GM11168 (cell line): Measurements from ENCODE around the gene IFIT3.
"Not testable (repeated sequence)": the region's sequence is repeated elsewhere in the genome, so short reads cannot be mapped to it uniquely, and the experiment has no call there.

Experiments used
- in situ Hi-C: fragments of 300-500 bp; cut with MboI; formaldehyde crosslinking; loops from one replicate; pipeline ENCODE4 v1.12.0; 2022; ENCODE audit warnings: low sequenced_read_pairs; ENCODE audit not compliant: unreplicated experiment

The IFIT3 gene

DNA sequence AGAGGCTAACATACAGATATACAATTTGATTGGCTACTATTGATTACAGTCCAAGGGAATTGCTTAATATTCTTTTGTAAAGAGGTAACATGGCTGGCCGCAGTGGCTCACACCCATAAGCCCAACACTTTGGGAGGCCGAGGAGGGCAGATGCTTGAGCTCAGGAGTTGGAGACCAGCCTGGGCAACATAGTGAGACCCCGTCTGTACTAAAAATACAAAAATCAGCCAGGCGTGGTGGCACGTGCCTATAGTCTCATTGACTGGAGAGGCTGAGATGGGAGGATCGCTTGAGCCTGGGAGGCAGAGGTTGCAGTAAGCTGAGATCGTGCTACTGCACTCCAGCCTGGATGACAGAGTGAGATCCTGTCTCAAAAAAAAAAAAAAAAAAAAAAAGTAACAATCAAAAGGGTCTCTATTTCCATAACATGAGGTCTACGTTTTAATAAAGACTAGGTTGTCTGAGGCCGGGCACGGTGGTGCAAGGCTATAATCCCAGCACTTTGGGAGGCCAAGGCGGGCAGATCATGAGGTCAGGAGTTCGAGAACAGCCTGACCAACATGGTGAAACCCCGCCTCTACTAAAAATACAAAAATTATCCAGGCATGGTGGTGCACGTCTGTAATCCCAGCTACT is 3.8 kb downstream of the IFIT3 start:
- in situ Hi-C loops = not testable (repeated sequence)

DNA sequence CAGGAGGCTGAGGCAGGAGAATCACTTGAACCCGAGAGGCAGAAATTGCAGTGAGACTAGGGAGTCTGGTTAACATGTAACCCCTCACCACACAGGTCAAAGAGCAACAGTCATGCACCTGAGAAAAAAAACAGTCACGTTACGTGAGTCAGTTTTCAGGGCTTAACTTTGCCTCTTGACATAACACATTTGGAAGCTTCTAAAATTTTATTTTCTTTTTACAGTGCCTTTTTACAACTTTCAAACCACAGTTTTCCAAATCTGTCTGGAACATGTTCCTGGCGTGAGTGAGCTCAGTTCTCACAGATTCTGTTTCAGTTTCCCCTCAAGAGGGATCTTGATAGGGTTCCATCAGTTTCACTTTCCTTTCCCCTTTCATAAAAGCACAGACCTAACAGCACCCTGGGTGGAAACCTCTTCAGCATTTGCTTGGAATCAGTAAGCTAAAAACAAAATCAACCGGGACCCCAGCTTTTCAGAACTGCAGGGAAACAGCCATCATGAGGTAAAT is 4.4 kb downstream of the IFIT3 start:
- in situ Hi-C loops = no loop called here

DNA sequence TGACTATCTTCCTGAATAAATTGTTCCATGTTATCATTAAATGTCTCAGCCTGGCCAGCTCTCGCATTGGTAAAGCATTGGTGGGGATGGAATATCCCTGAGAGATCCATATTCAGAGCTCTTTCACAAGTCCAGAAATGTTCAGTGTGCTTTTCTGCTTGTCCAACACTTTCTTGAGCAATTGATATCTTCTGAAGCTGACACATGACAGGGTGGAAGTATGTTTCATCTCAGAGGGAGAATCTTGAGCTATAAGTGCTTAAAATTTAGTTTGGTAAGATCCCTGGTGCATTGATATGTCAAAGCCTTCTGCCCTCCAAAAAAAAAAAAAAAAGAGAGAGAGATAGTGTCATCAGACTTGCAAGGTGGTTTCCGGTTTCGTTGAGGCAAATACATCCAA is 7.4 kb downstream of the IFIT3 start:
- in situ Hi-C loops = no loop called here

DNA sequence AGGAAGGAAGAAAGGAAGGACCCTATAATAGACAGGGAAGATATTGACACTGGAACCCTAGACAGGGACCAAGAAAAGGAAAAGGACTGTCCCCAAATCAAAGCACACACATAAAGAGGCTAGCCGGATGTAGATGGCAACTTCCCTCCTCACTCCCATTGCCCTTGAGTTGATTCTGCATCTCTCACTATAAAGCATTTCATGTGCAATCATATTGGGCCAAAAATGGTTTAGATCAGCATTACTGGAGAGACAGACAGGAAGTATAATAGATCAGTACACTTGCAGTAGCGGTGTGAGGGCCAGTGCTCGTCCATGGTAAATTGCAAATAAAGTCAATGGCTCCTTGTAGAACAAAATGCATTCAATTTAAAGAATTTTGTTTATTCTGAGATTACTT is 8.4 kb downstream of the IFIT3 start:
- in situ Hi-C loops = no loop called here

DNA sequence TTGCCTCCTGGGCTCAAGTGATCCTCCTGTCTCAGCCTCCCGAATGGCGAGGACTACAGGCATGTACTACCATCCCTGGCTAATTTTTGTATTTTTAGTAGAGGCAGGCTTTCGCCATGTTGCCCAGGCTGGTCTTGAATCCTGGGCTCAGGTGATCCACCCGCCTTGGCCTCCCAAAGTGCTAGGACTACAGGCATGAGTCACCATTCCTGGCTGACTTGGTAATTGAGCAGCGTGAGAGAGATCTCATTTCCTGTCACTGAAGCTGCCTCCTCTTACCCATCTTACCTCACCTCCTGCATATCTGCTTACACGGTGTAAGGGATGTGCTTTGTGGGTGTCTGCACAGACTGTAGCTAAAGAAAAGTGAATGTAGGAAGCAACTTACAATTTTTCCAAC is 9.7 kb downstream of the IFIT3 start:
- in situ Hi-C loops = no loop called here

DNA sequence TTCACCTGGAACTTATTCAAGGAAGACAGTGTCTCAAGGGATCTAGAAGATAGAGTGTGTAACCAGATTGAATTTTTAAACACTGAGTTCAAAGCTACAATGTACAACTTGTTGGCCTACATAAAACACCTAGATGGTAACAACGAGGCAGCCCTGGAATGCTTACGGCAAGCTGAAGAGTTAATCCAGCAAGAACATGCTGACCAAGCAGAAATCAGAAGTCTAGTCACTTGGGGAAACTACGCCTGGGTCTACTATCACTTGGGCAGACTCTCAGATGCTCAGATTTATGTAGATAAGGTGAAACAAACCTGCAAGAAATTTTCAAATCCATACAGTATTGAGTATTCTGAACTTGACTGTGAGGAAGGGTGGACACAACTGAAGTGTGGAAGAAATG is 10.9 kb downstream of the IFIT3 start:
- in situ Hi-C loops = no loop called here

DNA sequence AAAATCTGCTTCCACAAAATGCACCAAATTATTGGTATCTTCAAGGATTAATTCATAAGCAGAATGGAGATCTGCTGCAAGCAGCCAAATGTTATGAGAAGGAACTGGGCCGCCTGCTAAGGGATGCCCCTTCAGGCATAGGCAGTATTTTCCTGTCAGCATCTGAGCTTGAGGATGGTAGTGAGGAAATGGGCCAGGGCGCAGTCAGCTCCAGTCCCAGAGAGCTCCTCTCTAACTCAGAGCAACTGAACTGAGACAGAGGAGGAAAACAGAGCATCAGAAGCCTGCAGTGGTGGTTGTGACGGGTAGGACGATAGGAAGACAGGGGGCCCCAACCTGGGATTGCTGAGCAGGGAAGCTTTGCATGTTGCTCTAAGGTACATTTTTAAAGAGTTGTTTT is 12.1 kb downstream of the IFIT3 start:
- in situ Hi-C loops = no loop called here

DNA sequence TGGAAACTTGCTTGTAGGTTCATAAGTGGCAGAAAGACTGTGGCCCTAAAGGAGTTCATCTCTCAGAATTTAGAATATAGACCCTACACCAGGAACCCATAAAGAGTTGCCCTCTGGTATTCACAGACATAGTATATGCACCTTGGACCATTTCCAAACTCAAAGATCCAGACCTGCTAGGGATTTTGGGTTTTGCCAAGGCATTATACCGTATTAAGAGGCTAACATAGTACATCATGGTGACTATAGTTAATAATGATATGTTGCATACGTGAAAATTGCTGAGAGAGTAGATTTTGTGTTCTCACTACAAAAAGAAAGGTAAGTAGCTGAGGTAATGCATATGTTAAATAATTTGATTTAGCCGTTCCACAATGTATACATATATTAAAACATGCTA is 13.9 kb downstream of the IFIT3 start:
- in situ Hi-C loops = no loop called here

DNA sequence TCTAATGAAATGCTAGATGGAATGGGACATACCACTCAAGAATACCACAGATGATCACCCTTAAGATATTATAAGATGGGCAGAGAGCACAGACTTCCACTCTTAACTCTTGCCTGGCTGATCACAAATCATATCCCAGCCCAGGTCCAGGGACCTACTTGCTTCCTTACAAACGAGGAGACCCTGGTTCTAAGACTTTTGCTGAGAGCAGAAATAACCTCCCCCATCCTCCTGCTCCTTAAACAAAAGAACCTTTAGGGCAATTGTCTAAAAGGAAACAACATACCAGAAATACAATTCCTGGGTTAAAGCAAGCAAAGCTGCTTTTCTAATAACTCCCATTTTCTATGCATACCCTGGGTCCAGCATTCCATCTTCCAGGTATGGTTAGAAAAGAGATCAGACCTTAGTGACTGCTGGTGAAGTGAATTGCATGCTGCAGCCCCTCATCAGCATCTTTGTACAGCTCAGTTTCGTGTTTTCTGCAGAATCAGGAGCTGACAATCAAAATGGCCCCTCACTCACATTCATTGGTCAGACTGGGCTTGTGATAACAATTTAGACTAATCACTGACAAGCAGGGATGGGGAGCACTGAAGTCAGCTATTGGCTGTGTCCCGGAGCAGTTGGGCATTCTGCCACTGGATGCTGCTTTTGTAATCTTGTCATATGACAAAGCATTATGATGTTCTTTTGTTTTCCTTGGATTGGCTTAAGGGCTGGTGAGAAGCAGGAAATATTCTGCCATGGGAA is 14.6 kb downstream of the IFIT3 start:
- in situ Hi-C loops = no loop called here

DNA sequence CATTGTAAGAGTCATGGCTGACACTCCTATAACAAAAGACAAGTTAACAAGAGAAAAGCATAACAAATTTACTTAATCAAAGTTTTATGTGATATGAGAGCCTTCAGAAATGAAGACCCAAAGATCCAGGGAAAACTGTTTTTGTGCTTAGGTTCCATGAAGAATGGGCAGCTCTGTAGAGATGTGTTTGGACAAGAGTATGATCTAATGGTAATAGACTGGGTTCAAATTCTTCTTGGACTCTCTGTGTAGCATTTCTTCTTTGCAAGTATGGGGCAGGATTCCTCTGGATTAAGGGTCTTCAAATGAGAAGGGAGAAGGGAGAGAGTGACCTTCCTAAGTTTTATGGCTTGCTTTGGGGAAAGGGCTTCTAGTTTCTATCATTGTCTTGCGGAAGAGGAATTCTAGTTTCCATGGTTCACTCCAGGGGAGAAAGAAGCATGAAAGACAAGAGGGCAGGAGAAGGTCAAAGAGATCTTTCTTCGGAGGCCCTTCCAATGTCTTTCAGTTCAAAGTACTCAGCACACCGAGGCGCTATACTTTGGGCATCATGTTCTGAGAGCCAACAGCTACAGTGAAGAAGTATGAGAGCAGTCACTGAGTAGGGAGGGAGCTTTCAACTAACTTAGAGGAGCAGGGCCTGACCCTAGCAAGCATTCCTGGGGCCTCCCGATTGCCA is 15.4 kb downstream of the IFIT3 start:
- in situ Hi-C loops = no loop called here

DNA sequence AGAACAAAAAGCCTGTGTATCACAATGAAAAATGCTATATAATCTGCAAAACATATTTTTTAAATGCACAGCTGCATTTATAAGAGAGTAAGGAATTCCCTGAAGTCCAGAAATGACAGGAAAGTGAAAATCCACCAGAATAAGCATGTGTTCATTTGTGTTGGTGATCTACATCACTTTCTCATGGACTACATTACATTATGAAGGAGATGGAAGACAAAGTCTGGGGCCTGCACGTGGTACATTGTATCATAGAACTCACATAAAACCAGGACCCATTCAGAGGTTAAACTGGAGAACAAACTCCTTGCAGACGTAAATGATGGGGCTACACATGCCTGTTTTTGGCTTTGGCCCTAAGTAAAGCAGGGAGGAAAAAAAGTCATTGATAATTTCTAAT is 16.4 kb downstream of the IFIT3 start:
- in situ Hi-C loops = no loop called here

DNA sequence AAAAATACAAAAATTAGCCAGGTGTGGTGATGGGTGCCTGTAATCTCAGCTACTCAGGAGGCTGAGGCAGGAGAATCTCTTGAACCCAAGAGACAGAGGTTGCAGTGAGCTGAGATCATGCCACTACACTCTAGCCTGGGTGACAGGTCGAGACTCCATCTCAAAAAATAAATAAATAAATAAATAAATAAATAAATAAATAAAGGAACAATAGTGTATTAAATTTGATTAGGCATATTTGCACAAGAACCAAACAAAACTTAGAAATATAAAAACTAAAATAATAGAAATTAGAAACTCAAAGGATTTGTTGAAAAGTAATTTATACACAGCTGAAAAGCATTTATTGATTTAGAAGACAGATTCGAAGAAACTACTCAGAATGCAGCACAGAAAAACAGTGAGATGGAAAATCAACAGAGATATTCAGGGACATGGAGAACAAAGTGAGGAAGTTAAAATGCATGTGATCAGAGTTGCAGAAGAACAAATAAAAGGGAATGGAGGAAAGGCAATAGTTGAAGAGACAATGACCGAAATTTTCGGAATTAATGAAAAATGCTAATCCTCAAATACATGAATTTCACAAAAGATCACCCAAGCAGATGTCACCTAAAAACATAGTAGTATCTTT is 17.7 kb downstream of the IFIT3 start:
- in situ Hi-C loops = no loop called here

DNA sequence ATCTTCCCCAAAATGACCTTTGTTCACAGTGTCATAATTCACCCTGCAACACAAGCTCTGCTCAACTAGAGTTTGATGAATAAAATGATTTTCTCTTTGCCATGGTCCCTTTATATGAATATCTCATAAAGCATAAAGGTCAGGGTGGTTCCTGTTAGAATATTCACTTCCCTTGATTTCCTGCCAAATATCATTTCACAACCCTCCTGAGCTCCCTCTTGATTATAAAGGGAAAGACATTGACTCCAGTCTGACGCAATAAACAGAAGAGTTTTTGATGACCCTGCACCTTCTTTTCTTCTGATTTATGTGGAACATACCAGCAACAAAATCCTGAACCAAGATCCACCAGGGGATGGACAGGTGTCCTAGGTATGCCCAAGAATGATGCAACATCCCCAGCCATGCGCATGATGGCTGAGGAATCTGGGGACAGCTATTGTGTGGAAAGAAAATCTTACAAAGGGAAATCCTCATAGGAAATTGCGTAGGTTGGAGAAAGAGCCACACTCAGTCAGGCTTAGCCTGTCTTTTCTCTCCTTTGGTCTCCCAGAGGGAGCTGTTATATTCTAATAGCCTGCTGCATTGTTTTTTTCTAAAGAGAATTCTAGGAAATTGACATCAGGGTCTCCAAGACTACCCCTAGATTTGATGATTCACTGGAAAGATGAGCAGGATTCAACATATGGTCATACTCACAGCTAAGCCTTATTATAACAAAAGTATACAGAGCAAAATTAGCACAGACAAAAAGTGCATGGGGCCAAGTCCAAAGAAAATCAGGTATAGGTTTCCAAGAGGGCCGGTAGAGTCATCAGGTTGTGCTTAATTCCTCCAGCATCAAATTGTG is 18.8 kb downstream of the IFIT3 start:
- in situ Hi-C loops = no loop called here

DNA sequence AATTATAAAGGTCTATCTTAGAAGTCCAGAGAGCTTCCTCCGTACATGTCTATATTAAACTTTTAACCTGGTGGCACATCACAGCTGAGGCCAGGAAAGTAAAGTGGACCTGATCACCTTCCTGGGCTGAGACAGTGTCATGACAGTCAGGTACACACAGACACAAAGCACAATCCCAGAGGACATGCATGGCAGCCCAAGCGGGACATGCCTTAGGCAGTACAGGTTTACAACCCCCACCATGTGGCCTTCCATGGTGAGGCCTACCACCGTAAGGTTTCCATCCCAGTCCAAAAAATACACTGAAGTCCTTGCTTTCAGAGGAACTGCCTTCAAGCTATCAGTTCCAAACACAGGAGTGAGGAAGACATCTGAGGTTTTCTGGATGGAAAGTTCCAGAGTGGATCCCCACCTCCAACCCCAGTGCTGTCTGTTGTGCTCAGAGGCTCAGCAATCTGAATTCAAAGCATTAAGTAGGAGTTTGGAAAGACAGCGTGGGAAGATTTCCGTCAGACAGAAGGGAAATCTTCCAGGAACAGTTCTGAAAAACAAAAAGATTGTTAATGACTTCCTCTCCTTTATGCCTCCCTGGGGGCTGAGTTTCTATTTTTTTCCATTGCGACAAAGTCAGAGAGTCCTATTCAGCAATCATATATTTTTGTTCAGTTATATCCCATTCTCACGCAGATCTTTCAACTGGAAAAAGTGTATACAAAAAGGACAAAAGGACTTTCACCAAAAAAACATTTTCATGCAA is 20.1 kb downstream of the IFIT3 start:
- in situ Hi-C loops = no loop called here

DNA sequence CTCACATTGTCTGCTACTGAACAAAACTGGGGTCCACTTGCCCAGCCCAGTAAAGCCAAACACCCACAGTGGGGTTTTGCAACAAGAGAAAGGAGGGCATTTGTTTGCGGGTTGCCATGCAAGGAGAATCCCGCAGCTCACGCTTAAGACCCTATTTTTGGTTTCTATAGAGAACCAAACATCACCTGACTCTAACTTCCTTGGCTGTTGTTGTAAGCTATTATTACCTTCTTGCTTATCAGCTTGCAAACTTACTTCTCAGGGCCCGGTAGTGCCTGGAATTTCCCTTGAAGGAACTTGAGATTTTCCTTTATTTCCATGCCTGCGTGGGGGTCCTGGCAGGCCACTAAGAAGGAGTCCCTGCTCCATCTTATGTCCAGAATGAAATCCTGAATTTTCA is 20.7 kb downstream of the IFIT3 start:
- in situ Hi-C loops = no loop called here

DNA sequence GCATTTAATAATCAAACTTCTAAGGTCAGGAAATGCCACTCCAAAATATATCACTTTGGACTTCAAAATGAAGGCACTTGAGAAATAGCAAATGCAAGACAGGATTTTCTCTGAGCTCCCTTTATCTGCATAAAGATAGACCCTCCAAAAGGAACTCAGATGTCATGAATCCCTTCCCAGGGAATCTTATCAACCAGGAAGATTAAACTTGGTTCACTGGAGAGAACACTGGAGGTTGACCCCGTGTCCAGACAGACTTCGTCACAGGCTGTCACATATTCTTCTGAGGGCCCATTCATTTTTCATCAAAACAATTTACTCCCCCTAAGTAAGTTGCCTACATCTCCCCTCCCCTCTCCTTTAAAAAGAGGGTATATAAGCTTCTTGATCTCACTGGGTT is 21.2 kb downstream of the IFIT3 start:
- in situ Hi-C loops = no loop called here

DNA sequence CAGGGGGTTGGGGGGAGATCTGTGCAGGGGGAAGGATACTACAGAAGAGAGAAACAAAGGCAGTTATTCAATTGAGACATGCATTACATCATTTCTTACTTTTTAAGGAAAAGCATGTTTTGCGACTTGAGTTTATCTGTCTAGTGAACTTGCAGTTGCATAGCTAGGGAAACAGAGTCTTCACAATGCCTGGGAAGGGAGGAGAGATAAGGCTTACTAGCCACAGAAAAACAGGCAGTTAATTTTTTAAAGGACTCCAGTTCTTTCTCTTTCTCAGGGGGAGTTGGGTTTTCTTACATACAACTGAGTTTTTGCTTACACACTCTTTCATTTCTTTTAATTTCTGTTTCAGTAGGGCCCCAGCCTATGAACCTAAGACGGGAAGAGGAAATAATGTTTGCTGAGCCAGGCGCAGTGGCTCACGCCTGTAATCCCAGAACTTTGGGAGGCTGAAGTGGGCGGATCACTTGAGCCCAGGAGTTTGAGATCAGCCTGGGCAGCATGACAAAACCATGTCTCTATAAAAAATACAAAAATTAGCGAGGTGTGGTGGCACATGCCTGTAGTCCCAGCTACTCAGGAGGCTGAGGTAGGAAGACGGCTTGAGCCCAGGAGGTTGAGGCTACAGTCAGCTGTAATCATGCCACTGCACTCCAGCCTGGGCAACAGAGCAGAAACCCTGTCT is 23.0 kb downstream of the IFIT3 start:
- in situ Hi-C loops = not testable (repeated sequence)

DNA sequence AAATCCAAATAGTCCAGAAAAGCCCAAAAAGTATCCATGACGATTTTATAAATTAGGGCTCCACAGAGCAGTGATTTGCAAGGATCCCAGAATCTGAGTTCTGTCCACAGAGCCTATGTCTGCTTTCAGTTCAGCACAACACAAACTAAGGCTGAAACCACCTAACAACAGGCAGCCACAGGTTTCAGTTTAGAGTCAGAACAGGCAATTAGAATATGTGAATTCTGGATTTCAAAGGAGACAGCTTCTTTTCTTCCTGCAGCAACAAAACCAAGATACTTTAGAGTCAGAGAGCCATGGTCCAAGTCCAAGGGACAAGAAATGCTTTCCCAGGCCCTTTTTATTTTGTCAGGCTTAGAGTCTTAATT is 23.6 kb downstream of the IFIT3 start:
- in situ Hi-C loops = no loop called here
